Neural crest cell (in vitro differentiated cells): ENCODE data around the gene ALOXE3. TPM values are rescaled to one million over a fixed set of nuclear protein-coding genes. Genes with fewer than 3 reads are reported as not detected.

ENCODE experiments used
- DNase-seq: peaks from one replicate; pipeline ENCODE4 v3.0.0; 2021; ENCODE audit warnings: low read depth, mixed read lengths, low spot score
- H3K27ac Mint-ChIP-seq: one replicate; pipeline ENCODE4 v1.8.0; 2021; ENCODE audit warnings: mild to moderate bottlenecking, mixed read lengths; ENCODE audit not compliant: unreplicated experiment
- H3K27me3 Mint-ChIP-seq: 2 replicates; pipeline ENCODE4 v1.8.0; 2021; ENCODE audit warnings: low read depth, mild to moderate bottlenecking, mixed read lengths
- H3K36me3 Mint-ChIP-seq: 2 replicates; pipeline ENCODE4 v1.8.0; 2021; ENCODE audit warnings: low read depth, mild to moderate bottlenecking, mixed read lengths
- H3K4me1 Mint-ChIP-seq: 2 replicates; pipeline ENCODE4 v1.8.0; 2021; ENCODE audit warnings: mixed read lengths
- H3K4me3 Mint-ChIP-seq: one replicate; pipeline ENCODE4 v1.8.0; 2021; ENCODE audit warnings: mild to moderate bottlenecking, mixed read lengths
- H3K9me3 Mint-ChIP-seq: 2 replicates; pipeline ENCODE4 v1.8.0; 2021; ENCODE audit warnings: mixed read lengths
- CTCF ChIP-seq: fragments of 200-600 bp; sonication (generic); conservative IDR thresholded peaks from 2 replicates; pipeline ENCODE4 v1.5.0; 2021; ENCODE audit warnings: antibody characterized with exemption, mild to moderate bottlenecking
- total RNA-seq: library from RNA; stranded (reverse); gene quantifications from 2 replicates; pipeline ENCODE4 v1.2.1, GENCODE V29; 2021

The ALOXE3 gene
- total RNA-seq, 1 donor from 2014 or later, result not detected

- H3K4me1 Mint-ChIP-seq, result no peaks in the 10 kb centered on the region
- peaks cover 27% of the 10 kb centered on the region for H3K27me3 Mint-ChIP-seq
- no peak for TF ChIP-seq CTCF
Observed at GRCh38 chr17:8103549-8103948, 14.8 kb downstream of the ALOXE3 start.

GRCh38 chr17:8101721-8102120, 16.6 kb downstream of the ALOXE3 start:
- Mint-ChIP-seq H3K36me3 (no peaks in the 10 kb centered on the region), H3K27ac (no peak overlapping the region), H3K9me3 (no peaks in the 10 kb centered on the region), H3K4me1 (no peaks in the 10 kb centered on the region), H3K27me3 (peaks cover 25% of the 10 kb centered on the region), H3K4me3 (no peak overlapping the region)
- TF ChIP-seq CTCF, result no peak
- DNase-seq, result no peak

More at GRCh38 chr17:8103549-8103948, 14.8 kb downstream of the ALOXE3 start:
- H3K9me3 Mint-ChIP-seq, result no peaks in the 10 kb centered on the region
- H3K36me3 Mint-ChIP-seq, result no peaks in the 10 kb centered on the region
- no peak overlapping the region for H3K27ac Mint-ChIP-seq
- H3K4me3 Mint-ChIP-seq, result no peak overlapping the region
- no peak for DNase-seq

- H3K27ac Mint-ChIP-seq, result no peak overlapping the region
- no peaks in the 10 kb centered on the region for H3K4me1 Mint-ChIP-seq
- H3K27me3 Mint-ChIP-seq, result peaks cover 26% of the 10 kb centered on the region
Observed at GRCh38 chr17:8100763-8101162, 17.6 kb downstream of the ALOXE3 start.

GRCh38 chr17:8100111-8100510, 18.2 kb downstream of the ALOXE3 start:
- Mint-ChIP-seq H3K9me3 (no peaks in the 10 kb centered on the region), H3K36me3 (no peaks in the 10 kb centered on the region), H3K4me3 (no peak overlapping the region), H3K4me1 (no peaks in the 10 kb centered on the region), H3K27me3 (peaks cover 30% of the 10 kb centered on the region), H3K27ac (no peak overlapping the region)
- TF ChIP-seq CTCF, result no peak
- DNase-seq, result no peak

More at GRCh38 chr17:8100763-8101162, 17.6 kb downstream of the ALOXE3 start:
- Mint-ChIP-seq H3K36me3 (no peaks in the 10 kb centered on the region), H3K4me3 (no peak overlapping the region), H3K9me3 (no peaks in the 10 kb centered on the region)
- no peak for DNase-seq
- no peak for TF ChIP-seq CTCF

- no peak overlapping the region for H3K4me3 Mint-ChIP-seq
- H3K27me3 Mint-ChIP-seq, result peaks cover 46% of the 10 kb centered on the region
- no peaks in the 10 kb centered on the region for H3K9me3 Mint-ChIP-seq
- no peaks in the 10 kb centered on the region for H3K36me3 Mint-ChIP-seq
- no peak for TF ChIP-seq CTCF
- no peak for DNase-seq
- no peaks in the 10 kb centered on the region for H3K4me1 Mint-ChIP-seq
- H3K27ac Mint-ChIP-seq, result no peak overlapping the region
Observed at GRCh38 chr17:8096541-8096940, 21.8 kb downstream of the ALOXE3 start.

GRCh38 chr17:8095361-8095760, 23.0 kb downstream of the ALOXE3 start:
- Mint-ChIP-seq H3K4me3 (no peak overlapping the region), H3K36me3 (no peaks in the 10 kb centered on the region), H3K4me1 (no peaks in the 10 kb centered on the region), H3K9me3 (no peaks in the 10 kb centered on the region), H3K27me3 (peaks cover 57% of the 10 kb centered on the region), H3K27ac (no peak overlapping the region)
- no peak for DNase-seq
- TF ChIP-seq CTCF, result no peak
